NCI-H1105 treated with DMSO at 0.1 percent for 48 hours (cell line): ENCODE data around the gene FARS2.

Experiments
- DNase-seq: peaks from one replicate; lab custom pipeline; 2025; lab: John Stamatoyannopoulos, UW

Gene FARS2

DNA sequence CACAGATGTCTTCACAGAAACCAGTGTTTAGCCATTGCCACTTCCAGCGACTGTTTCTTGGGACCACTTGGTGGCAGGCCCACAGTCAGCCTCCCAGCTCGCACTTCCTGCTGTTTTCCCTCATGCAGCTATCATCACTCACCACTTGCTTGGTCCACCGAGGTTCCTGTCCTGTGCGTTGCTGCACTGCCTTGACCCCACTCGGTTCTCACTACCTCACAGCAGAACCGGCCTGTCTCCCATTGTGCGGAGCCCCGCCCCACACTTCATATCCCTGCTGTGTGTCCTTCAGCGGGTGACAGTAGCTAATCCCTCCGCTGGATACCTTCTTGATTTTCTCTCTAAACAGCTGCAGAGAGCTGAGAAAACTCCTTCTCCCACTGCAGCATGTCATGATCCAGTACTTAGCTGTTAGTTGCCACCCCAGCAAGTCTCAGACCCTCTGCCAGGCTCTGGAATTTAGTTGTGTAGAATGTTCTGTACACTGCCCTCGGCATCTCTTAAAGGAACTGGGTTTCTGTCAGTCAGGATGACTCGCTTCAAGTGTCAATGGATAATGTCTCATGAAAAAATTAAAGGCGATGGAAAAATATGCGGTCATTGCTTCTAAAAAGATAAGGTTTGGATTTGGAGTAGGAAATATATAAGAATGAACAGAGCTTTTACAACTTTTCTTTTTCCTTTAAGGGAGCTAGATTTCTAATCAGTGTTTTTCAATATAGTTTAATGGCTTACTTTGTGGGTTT is 208.0 kb downstream of the FARS2 start:
- DNase-seq: no peak

DNA sequence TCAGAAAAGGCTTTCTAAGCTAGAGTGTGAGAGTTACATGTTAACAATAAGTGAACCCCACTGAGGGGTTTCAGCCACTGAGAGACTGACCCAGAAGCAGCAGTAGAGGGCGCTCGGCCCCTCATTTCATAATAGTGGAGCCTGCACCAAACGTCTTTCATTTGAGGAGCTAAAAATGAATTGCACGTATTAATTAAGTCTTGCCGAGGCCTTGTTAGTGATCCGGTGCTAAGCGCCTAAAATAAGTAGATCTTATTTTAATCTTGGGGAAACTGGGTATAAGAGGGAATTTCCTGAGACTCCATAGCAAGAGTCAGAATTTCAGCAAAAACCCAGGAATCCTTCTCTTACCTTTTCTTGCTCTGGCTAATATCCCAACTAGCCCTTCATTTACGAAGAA is 209.7 kb downstream of the FARS2 start:
- peak; percentile 87 for DNase-seq

DNA sequence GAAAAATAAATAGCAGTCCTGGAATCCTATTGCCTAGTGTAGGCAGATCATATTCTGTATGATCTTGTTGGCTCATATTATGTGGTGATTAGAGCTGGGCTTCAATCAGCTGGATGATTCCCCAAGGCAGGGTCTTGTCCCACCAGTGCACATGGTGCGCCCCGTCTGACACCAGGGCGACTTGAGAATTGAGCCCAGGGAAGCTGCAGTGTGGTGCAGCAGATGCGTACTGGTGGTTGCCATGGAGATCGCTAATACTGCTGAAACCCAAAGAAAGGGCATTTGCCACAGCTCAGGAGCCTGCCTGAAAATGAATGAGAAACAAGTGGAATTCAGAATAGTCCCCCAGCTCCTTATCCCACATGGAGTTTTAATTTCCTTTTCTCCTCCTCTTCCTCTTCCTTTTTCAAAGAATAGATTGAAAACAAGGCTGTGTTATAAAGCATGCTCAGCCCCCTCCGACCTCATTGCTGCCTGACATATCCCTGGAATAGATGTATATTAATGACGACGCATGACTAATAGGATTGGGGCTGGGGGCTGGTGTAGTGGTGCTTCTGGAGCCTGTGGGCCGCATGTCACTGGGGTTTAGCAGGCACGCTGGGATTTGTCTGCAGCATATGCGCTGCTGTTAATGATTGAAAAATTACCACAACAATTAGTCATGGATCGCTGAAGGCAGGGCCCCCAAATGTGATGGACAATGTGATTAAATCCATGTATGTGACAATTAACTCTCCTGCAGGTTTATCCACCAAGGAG is 210.5 kb downstream of the FARS2 start:
- peak; percentile 68 for DNase-seq

DNA sequence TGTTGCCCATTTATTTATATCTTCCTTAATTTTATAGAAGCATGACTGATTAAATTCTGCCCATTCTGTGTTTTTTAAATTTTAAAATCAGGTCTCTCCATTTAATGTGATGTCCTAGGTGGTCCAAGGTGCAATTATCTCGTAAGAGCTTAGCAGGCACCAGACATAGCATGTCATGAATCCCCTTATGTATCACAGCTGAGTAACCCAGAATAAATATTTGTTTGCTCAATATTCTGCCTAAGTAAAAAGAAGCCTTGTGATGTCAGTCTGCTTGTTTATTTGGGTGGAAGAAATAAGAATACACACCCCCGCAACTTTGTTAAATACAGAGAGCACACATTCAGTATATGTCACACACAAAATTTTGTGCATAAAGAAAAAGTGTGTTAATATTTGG is 211.3 kb downstream of the FARS2 start:
- peak; percentile 49 for DNase-seq

DNA sequence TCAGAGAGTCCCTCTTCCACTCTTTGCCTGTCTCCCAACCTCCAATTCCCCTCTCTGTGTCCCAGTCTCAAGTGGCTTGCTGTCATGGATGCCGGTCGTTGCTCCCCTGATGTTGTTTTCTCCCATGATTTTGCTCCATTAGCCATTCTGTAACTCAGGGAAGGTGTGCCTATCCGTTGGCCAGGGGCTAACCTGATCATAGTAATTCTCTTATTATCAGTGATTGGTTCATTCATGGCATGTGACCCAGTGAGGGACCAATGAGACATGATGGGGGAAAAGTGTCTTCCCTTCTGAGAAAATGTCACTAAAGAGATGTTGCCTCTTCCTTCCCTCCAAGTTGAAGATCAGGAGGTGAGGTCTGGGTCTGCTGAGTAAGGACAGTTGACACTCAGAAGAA is 214.5 kb downstream of the FARS2 start:
- DNase-seq: no peak

DNA sequence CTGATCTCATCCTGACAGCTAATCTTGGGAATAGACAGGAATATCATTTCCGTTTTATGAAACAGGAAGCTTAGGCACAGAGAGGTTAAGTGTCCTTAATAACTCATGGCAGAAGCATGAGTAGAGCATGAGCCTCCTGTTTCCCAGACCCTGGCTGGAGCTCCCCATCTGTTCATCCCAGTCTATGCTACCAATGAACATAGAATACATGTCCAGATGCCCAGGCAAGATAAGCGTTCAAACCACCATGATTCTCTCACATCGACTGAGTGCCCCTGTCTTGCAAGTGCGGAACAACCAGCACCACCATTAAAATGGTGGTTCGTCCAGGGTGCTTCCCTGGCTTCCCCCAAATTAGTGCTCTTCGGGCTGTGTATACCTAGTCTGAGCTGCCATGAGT is 217.1 kb downstream of the FARS2 start:
- no peak for DNase-seq

DNA sequence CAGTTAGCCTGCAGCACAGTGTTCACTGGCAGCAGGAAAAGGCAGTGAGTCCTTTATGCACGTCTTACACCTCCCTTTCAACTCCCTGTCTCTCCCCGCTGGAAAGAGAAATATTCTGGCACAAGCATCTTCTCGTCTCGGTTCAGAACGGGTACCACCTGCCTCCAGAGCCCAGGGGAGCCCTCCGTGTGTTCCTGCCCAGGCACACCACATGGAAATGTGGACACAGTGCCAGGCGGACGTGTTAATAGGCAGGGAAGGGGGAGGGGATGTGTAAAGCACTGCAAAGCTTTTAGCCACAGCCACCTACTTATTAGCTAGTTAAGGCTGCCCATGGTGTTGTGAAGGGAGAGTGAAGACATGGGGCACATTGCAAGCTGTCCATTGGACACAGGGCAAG is 219.7 kb downstream of the FARS2 start:
- DNase-seq: peak; percentile 95

DNA sequence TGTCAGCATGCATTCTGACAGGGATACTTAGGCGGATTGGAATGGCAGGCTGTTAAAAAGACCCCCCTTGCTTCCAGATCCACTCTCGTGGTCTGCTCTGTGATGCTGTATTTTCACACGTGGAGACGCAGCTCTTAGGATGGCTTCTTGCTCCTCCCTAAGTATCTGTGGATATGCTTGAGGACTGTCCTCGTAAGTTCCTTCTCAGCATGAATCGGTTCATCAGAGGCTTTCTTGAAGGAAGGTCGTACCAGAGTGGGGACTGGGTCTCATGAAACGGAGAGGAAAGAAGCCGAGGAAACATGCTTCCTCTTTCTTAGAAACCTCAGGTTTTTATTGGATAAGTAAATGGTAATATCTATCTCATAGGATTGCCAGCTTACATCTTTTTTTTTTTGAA is 220.4 kb downstream of the FARS2 start:
- DNase-seq: no peak

DNA sequence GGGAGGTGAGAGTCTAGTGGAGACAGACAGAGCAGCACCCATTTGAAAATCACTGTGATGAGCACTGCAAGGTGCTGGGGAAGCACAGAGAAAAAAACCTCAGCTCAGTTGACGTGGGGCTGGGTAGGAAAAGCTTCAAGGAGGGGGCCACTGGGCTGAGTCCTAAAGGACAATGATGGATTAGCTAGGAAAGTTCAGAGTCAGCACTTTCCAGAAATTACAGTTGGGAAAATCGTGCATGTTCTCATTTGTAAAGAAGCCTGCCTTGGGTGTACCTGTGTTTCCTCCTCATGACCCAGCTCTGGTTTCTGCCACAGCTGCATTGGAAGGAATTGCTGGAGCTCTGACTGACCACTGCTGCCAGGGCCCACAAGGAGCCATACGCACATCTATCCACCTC is 221.3 kb downstream of the FARS2 start:
- no peak for DNase-seq

DNA sequence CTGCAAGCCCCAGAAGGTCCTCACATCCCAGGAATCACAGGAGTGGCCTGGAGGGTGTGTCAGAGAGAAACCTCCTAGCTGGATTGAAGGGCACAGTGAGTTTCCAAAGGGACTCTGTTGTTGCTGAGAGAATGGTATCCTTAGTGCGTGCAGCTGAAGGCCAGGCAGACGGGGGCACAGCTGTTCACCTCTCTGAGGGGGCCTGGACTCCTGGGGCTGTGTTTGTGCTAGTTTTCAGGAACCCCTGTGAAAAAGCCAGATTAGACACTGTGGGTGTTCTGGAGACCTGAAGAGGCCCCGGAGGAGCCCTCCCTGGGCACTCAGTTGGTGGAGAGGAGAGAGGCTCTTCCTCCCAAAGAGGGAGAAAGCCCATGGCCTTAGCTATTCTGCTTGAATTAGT is 223.4 kb downstream of the FARS2 start:
- no peak for DNase-seq

DNA sequence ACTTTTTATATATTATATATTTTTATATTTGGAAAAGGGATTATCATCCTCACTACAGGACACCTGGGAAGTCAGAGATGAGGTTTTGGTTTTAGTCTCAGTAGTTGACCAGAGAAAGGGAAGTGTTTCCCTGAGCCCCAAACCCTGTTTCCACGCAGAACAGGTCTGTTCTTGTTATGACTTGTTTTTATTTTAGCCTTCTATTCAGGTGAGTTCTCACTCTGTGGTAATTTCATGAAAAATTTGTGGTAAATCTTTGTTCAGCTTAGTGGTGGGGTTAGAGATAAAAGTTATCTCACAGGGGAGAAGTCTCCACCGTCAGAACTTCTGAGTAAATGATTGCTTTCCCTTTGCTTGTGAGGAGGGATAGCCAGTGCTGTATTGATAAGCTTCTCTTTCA is 224.9 kb downstream of the FARS2 start:
- no peak for DNase-seq

DNA sequence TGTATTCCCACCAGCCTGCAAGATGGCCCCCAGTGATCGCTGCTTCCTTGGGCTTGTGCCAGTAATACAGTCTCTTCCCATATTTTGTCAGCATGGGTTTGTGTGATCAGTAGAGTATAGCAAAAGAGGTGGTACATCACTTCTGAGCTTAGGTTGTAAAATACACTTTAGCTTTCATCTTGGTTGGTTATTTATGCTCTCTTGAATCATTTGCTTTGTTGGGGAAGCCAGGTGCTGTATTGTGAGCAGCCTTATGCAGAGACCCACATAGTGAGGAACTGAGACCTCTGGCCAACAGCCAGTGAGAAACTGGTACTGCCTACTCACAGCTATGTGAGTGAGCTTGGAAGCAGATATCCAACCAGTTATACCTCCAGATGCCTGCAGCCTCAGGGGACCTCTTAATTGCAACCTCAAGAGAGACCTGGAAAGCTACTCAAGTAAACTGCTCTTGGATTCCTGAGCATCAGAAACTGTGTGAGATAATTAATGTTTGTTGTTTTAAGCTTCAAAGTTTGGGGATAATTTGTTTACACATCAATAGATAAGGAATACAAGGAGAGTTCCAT is 229.3 kb downstream of the FARS2 start:
- peak; percentile 98 for DNase-seq

DNA sequence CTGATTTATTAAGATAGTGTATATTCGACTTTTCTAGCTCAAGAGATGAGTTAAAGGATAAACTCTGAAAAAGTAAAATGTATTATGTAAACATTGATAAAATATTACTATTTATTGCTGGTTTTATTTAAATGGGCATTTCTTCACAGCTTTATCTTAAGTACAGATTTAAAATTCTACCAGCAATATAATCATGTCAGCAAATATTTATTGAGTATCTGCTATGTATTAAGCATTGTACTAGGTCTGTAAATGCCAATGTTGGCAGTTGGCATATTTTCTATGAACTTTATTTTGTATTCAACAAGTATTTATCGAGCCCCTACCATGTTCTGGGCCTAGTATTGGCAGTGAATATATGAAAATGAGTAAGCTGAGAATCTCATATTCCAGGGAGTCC is 231.0 kb downstream of the FARS2 start:
- no peak for DNase-seq

DNA sequence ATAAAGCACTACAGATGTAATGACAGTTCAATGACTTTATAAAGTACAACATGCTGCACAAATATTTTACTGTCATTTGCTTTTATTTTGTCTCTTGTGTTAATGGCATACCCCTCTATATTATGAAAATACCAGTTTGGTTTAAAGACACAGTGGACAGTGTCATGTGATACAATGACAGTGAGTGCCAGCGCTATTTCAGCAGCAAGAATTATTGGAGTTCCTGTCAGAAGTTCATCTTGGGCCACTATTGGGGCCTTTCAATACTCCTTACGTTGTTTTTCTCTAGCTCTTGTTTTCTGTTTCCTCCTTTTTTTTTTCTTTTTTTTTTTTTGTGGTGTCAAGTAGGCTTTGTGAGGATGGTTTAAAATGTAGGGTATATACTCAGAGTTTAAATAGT is 232.5 kb downstream of the FARS2 start:
- DNase-seq: no peak

DNA sequence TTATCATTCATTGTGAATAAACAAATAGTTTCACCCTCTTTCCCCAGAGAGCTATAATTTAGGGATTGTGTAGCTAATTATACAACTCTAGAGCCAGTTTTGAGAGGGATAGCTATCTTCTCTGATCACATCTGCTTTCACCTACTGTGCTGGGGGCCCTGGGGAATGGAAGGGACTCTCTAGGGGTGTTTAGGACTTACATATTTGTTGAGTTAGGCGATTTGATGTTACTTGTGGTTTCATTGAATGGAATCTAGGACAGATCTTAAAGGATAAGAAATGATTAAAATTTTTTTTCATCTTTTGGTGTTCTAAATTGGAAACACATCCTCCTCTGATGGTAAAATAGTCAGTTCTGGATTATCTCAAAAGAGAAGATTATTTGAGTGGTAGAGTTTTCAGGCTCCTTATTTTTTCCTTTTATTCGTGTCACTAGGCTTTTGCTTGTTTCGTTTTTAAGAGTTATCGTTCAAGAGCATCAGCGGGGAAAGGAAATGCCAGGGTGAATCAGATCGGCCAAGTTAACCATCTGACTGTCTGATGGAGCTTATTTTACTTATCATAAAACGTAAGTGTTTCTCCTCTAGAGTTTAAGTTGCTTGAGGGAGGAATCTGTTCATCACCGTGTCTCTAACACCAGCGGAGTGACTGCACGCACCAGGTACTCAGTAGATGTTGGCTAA is 236.7 kb downstream of the FARS2 start:
- DNase-seq: peak; percentile 90

DNA sequence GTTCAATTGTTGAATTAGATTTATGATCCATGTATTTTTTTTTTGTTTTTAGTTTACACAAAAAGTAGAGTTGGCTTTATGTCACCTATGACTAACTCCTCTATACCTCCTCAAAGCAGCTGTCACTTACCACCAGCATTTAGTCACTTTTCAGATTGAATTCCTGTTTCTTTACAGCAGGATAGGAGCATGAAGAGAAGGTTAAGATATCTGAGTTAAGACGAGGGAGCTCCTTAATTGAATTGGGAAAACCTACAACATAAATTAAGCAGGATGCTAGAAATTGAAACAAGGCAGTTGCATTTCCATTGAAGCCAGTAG is 237.2 kb downstream of the FARS2 start:
- no peak for DNase-seq

DNA sequence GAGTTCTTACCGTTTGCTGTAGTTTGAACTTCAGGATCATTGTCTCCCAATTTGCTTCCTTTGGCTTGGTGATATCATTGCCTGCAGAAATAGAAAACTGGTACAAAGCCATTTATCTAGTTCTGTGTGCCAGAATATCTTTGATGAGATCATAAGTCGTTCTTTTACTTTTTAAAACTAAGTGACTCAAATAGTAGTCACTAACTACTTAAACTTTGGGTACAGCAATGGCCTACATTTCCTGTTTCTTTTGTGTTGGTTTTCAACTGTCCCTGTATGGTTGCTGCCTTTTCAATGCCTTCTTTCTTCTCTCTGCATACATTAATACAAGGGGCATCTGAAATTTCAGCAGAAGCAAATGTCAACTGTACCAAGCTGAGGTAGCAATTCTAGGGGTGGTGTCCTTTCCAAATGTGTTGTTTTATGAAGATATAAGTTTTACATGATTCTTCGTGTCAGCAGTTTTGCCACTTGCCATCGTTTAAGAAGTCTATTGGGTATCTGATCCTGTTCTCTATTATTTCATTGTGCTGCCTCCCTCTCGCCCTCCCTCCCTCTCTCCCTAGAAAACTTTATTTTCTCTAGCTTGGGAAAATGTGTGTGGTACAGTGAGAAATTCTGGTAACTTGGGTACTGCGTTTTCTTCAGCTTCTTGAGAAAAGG is 238.5 kb downstream of the FARS2 start:
- no peak for DNase-seq

DNA sequence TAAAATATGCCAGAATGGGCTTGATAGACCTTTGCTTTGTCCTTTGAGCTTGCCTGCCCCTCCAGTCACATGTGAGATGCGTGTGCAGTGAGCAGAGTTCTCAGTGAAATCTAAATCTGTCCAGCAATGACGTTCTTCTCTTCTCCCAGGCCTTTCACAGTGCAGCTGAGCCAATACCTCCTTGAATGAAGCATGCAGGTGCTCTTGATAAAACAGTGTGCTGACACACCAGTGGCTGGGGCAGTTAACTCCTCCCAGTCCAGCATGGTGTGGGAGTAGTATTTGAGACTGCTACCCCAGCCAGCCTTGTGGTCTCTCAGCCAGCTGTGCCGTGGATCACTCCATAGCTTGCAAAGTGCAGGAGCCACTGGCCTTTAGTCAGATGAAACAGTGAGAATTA is 240.5 kb downstream of the FARS2 start:
- no peak for DNase-seq

DNA sequence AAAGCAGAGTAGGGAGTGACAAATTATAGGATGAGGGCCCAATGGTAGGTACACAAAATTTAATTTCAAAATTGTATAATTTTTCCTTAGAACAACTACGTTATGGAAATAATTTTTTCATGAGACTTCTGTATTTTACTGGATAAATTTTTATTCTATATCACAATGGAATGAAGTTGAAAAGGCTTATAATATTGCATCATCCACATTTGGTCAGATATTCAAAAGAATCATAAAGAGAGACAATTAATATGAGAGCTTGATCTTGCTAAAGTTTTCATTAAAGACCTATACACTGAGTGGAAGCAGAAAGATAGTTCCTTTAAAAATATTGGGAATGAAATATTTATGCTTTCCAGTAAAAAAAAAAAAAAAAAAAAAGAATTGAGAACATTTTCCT is 242.8 kb downstream of the FARS2 start:
- DNase-seq: no peak

DNA sequence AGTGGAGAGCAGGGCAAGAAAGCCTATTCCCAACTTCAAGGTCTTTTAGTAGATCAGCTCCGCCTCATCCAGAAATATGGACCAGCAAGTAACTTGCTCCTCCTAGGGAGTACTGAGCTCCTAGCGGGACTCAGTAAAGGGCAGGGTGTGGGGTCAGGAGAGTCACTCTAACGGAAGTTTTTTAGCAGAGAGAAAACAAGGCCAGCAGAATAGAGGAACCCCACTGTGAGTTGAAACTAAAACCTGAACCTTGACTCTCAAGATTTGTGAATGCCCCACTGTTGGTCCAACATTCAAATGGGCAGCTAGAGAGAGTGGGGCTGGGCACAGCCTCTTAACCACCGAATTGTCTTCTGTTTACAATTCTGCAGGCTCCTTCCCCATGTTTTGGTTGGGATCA is 244.8 kb downstream of the FARS2 start:
- DNase-seq: no peak

DNA sequence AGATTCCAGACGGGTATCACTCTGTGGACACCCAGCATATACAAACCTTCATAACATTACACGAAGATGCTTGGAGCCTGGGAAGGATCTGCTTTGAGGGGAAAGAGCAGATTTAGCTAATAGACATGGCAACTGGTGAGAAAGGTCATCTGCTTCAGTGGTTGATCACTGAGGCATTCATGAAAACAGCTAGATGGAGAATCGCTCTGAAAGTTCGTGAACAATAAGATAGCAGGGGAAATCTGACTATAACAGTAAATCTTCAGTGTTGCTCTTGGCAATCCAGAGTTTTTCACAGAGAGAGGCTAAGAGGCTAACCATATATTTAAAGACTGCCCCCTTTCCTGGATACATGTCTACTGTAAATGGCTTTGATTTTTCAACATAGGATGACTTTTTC is 245.3 kb downstream of the FARS2 start:
- DNase-seq: no peak

DNA sequence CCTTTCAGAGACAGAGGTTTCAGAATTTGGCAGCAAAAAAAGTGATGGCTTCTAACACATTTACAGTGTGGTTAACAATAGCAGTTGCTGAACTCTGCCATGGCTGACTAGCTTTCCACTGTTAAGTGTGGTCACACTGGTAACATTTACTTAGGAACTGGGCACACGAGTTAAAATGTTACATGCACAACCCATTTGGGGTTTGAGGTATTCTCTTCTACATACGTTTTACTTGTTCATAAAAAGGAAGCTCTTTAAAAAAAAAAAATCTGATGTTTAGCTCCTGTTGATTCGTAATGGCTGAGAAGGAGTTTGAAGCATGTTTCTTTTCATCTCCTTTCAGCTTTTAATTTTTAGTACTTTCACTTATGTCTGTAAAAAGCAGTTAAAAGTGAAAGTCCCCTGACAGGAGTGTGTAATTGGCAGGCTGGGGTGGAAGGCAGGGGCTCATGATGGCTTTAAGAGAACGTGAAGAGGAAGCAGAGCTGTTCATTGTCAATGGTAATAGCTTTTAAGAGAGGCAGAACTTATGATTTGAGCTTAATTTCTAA is 245.9 kb downstream of the FARS2 start:
- DNase-seq: no peak
